ENCODE results near the gene TAPBP. TPM values are rescaled to one million over a fixed set of nuclear protein-coding genes. Genes with fewer than 3 reads are reported as not detected.
A peak's percentile ranks its signal among the peaks of the same experiment; 100 is the strongest.

Gene TAPBP
- total RNA-seq, 1 donor from 2014 or later = 117 TPM

DNA sequence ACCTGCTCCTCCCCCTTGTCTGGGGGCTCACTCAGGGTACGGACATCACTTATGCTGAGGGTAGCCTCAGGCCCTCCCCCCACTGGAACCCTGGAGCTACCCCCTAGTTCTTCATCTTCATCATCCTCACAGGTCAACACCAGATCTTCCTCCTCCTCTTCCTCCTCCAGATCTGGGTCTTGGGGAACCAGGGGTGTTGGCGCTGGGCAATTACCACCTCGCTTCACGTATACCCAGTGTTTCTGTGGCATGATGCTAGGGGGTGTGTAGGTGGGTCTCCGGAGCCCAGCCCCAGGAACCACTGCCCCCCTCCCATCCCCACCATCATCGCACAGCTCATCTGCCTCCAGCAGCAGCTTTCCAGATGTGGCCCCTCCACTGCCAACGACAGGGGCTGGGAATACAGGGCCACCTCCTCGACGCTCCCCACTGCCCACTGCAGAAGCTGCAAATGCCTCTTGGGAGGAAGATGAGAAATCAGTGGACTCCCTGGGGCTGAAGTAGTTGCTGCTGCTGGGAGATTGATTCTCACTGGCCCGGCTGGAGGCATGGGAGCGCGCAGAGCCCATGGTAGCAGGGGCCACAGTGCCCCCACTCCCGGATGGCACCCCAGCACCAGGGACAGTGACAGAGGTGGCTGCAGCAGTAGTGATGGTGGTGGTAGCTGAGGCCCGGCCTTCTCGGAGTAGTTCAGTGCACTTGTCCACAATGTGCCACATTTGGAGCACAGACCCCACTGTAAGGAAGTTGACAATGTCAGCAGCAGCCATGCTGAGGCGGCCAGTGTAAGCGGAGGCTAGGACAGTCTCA, 2.1 kb upstream of the TAPBP start:
- Mint-ChIP-seq H3K4me3 (ENCODE audit: unreplicated experiment) (peak overlapping the region; percentile 70), H3K4me1 (ENCODE audit: unreplicated experiment) (peaks cover 64% of the 10 kb centered on the region), H3K36me3 (ENCODE audit: unreplicated experiment) (peaks cover 20% of the 10 kb centered on the region), H3K27me3 (ENCODE audit: unreplicated experiment) (no peaks in the 10 kb centered on the region), H3K27ac (ENCODE audit: unreplicated experiment) (peak overlapping the region; percentile 99), H3K9me3 (ENCODE audit: unreplicated experiment) (no peaks in the 10 kb centered on the region)
- DNase-seq (ENCODE audit: extremely low spot score, unreplicated experiment) = no peak
- TF ChIP-seq, protein P1, sequence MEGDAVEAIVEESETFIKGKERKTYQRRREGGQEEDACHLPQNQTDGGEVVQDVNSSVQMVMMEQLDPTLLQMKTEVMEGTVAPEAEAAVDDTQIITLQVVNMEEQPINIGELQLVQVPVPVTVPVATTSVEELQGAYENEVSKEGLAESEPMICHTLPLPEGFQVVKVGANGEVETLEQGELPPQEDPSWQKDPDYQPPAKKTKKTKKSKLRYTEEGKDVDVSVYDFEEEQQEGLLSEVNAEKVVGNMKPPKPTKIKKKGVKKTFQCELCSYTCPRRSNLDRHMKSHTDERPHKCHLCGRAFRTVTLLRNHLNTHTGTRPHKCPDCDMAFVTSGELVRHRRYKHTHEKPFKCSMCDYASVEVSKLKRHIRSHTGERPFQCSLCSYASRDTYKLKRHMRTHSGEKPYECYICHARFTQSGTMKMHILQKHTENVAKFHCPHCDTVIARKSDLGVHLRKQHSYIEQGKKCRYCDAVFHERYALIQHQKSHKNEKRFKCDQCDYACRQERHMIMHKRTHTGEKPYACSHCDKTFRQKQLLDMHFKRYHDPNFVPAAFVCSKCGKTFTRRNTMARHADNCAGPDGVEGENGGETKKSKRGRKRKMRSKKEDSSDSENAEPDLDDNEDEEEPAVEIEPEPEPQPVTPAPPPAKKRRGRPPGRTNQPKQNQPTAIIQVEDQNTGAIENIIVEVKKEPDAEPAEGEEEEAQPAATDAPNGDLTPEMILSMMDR (IDR thresholded peaks at IDR 0.05) = no peak

DNA sequence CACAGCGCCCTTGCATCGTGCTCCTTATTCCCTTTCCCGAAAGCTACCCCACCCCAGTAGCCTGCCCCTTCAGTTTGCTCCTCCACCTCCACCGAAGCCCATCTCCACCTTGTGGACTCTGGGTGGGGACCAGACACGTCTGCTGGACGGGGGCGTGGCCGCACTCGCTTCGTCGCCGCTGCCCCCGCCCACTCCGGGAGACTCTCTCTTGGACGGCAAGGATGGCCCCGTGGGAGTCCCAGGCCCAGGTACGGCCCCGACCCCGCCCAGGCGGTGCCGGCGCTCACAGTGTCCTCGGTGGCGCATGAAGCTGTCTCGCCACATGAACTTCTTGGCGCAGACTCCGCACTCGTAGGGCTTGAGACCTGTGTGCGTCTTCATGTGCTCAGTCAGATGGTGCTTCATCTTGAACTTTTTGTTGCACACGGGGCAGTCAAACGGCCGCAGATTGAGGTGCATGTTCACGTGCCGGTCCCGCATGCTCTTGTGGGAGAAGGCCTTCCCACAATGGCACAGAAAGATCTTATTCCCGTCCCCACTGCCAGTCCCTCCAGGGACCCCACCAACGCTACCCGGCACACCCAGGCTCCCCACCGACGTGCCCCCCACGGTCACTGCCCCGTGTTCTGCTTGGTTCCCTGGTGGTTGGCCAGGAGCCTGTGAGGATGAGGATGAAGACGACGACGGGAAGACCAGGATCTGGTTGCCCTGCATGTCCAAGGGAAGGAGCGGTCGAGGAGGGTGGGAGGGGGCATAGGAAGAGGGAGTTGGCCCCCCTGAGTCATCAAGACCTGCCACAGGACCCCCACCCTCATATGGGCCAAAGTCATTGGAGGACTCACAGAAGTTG, 1.3 kb upstream of the TAPBP start:
- peak overlapping the region; percentile 96 for H3K4me3 Mint-ChIP-seq (ENCODE audit: unreplicated experiment)
- TF ChIP-seq, protein P1 (IDR thresholded peaks at IDR 0.05) = no peak
- H3K36me3 Mint-ChIP-seq (ENCODE audit: unreplicated experiment) = peaks cover 16% of the 10 kb centered on the region
- H3K9me3 Mint-ChIP-seq (ENCODE audit: unreplicated experiment) = no peaks in the 10 kb centered on the region
- H3K27me3 Mint-ChIP-seq (ENCODE audit: unreplicated experiment) = no peaks in the 10 kb centered on the region
- peak overlapping the region; percentile 99 for H3K27ac Mint-ChIP-seq (ENCODE audit: unreplicated experiment)
- DNase-seq (ENCODE audit: extremely low spot score, unreplicated experiment) = no peak
- peaks cover 61% of the 10 kb centered on the region for H3K4me1 Mint-ChIP-seq (ENCODE audit: unreplicated experiment)

DNA sequence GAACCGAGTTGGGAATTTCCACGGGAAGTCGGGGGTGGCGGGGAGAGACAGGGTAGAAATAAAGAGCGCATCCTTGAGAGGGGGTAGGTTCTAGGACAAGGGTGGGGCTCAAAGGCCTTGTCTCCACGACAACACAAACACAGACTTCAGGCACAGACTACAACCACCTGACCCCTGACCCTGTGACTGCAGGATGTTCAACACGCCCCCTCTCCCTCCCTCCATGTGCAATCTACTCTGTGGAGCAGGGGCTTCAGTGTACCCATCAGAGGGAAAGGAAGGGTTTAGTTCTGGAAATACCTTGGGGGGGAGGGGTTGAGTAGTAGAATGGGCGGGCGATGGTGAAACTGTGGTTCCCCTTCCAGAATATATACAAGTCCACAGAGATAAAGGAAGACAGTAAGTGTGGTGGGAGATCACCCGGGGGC, 651 bp upstream of the TAPBP start:
- Mint-ChIP-seq H3K27me3 (ENCODE audit: unreplicated experiment) (no peaks in the 10 kb centered on the region), H3K4me1 (ENCODE audit: unreplicated experiment) (peaks cover 56% of the 10 kb centered on the region), H3K9me3 (ENCODE audit: unreplicated experiment) (no peaks in the 10 kb centered on the region), H3K27ac (ENCODE audit: unreplicated experiment) (peak overlapping the region; percentile 99), H3K4me3 (ENCODE audit: unreplicated experiment) (peak overlapping the region; percentile 96), H3K36me3 (ENCODE audit: unreplicated experiment) (peaks cover 13% of the 10 kb centered on the region)
- no peak for DNase-seq (ENCODE audit: extremely low spot score, unreplicated experiment)
- TF ChIP-seq, protein P1 (IDR thresholded peaks at IDR 0.05) = no peak

- DNase-seq (ENCODE audit: extremely low spot score, unreplicated experiment) = no peak
- H3K36me3 Mint-ChIP-seq (ENCODE audit: unreplicated experiment) = peaks cover 10% of the 10 kb centered on the region
- TF ChIP-seq, protein P1 (IDR thresholded peaks at IDR 0.05) = no peak
- no peaks in the 10 kb centered on the region for H3K9me3 Mint-ChIP-seq (ENCODE audit: unreplicated experiment)
- H3K4me3 Mint-ChIP-seq (ENCODE audit: unreplicated experiment) = peak overlapping the region; percentile 96
- peak overlapping the region; percentile 99 for H3K27ac Mint-ChIP-seq (ENCODE audit: unreplicated experiment)
- H3K27me3 Mint-ChIP-seq (ENCODE audit: unreplicated experiment) = no peaks in the 10 kb centered on the region
- H3K4me1 Mint-ChIP-seq (ENCODE audit: unreplicated experiment) = peaks cover 50% of the 10 kb centered on the region
Observed at GRCh38 chr6:33313105-33313708, 671 bp downstream of the TAPBP start.
